SK-MEL-5 (cell line): ENCODE measurements around the gene HERC6. TPM values are rescaled to one million over a fixed set of nuclear protein-coding genes. Genes with fewer than 3 reads are reported as not detected.
"Not testable (repeated sequence)": the region's sequence is repeated elsewhere in the genome, so short reads cannot be mapped to it uniquely, and the experiment has no call there.

Experiments used
- DNase-seq: peaks from one replicate; pipeline ENCODE4 v3.0.0-alpha.2; 2016; ENCODE audit warnings: low read depth, low spot score
- in situ Hi-C: cut with HindIII; loops from 2 replicates; pipeline ENCODE4 v1.10.0; 2016; ENCODE audit warnings: low sequenced_read_pairs, high pct_unique_total_duplicates, low pct_unique_long_range_greater_than_20kb
- total RNA-seq: library from RNA; depleted of rRNA; stranded (reverse); fragments of >200 nt; shearing (Covaris generic); gene quantifications from 2 replicates; pipeline ENCODE4 v1.2.3, GENCODE V29; 2014

Gene HERC6
- total RNA-seq, 1 experiment from 2014 or later: 2.0 TPM

DNA sequence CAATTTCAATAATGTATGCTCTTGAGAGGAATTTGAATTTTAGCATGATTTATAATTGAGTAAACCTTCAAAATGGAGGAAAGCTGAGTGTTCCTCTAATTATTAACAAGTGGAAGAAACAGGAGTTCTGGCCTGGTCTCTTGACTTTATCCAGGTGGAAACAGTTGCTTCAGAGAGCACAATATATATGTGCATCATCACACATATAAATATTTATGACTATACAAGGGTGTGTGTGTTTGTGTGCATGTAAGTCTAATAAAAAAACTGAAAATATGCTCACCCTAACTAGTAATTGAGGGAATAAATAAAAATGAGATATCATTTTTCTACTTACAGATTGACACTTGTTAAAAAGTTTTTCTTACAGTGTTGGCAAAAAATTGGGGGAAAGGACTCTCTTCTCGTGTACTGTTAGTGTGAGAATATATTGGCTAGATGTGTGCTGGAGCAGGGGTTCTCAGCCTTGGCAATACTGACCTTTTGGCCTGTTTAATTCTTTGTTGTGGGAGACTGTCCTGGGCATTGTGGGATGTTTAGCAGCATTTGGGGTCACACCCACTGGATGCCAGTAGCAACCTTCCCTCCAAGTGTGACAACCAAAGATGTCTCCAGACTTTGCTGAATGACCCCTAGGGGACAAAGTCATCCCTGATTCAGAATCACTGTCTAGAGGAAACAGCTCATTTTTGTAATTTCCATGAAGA, 57.5 kb downstream of the HERC6 start:
- no peak for DNase-seq
- in situ Hi-C loops: no loop called here

DNA sequence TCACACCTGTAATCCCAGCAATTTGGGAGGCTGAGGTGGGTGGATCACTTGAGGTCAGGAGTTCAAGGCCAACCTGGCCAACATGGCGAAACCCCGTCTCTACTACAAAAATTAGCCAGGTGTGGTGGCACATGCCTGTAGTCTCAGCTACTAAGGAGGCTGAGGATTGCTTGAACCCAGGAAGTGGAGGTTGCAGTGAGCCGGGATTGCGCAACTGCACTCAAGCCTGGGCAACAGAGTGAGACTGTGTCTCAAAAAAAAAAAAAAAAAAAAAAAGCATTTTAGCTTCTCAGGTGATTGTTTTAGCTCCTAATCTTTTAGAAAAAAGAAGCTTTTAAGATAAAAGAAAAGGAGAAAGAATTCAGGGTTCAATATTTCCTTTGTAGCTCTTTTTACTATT, 59.2 kb downstream of the HERC6 start:
- DNase-seq, in situ Hi-C loops: not testable (repeated sequence)

GRCh38 chr4:88439161-88439760, 60.6 kb downstream of the HERC6 start:
- peak; percentile 84 for DNase-seq
- in situ Hi-C loops: no loop called here

- no peak for DNase-seq
- in situ Hi-C loops: no loop called here
These were observed 61.5 kb downstream of the HERC6 start for GRCh38 chr4:88440146-88440545.

DNA sequence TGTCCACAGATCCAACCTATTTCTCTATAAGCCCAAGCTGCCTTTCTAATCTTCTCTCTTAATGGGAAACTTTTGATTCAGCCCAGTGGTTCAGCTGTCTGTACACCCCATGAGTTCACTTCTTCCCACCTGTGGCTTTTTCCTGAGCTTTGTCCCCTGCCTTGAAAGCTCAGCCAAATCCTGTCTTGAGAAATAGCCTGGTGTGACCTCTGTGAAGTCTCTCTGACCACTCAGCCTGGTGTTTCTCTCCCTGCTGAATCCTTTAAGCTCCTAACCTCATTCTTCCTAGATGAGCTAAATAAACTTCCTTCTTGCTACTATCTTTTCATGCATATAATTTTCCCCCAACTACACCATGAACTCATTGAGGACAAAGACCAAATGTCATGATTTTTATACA, 63.0 kb downstream of the HERC6 start:
- no peak for DNase-seq
- in situ Hi-C loops: no loop called here

DNA sequence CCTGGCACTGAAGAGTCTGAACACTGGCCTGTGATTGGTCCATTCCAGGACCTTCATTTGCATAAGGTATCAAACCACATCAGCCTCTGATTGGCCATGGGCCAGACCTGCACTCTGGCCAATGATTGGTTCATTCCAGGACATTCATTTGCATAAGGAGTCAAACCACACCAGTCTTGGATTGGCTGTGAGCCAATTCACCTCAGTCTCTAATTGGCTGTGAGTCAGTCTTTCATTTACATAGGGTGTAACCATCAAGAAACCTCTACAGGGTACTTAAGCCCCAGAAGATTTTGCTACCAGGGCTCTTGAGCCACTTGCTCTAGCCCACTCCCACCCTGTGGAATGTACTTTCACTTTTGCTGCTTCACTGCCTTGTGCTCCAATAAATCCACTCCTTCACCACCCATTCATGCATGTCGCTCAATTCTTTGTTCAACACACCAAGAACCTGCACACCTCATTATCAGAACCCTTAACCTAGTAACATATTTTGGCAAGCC, 64.1 kb downstream of the HERC6 start:
- in situ Hi-C loops: no loop called here
- no peak for DNase-seq

DNA sequence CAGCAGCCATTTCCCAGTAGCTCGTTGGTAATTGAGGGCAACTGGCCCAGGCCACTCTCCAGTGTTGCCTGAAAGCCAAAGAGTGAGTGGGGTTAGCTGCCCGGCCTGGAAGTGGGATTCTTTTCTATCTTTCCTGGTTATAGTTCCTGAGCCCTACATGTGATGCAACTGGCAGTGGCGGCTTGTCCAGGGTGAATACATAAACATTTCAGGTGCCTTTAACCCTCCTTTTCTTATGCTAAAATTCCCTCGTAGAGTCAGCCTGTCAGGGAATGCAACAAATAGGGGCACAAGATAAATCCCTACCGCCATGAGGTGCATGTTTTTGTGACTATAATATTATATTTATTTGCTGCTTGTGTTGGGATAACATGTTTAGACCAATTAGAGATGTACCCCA, 64.8 kb downstream of the HERC6 start:
- in situ Hi-C loops: no loop called here
- DNase-seq: no peak

DNA sequence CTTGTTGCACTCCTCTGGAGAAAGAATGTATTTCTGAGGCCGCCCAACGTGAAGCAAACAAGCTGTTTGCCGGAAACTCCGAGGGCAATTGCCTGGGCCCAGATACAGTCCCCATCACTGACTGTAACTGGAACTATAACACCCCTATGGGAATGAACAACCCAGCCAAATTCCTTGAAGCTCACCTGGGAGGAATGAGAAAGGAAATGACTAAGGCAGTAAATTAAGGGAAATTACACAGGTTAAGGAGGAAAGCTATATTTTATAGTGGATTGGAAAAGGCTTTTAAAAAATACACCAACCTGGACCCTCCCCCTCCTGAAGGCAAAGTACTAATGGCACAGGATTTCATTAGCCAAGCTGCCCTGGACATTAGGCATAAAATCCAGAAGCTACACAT, 66.6 kb downstream of the HERC6 start:
- no peak for DNase-seq
- in situ Hi-C loops: no loop called here

DNA sequence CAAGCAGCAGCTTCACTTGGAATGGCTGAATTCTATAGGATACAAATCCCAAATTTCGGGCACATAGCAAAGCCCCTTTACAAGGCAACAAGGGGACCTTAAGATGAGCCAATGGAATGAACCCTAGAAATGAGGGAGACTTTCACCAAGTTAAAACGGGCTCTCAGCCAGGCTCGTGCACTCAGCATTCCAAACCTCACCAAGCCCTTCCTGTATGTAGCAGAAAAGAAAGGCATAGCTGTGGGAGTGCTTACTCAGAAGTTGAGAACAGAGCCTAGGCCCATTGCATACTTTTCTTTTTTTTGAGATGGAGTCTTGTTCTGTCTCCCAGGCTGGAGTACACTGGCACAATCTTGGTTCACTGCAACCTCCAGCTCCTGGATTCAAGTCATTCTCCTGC, 67.5 kb downstream of the HERC6 start:
- in situ Hi-C loops: no loop called here
- no peak for DNase-seq

DNA sequence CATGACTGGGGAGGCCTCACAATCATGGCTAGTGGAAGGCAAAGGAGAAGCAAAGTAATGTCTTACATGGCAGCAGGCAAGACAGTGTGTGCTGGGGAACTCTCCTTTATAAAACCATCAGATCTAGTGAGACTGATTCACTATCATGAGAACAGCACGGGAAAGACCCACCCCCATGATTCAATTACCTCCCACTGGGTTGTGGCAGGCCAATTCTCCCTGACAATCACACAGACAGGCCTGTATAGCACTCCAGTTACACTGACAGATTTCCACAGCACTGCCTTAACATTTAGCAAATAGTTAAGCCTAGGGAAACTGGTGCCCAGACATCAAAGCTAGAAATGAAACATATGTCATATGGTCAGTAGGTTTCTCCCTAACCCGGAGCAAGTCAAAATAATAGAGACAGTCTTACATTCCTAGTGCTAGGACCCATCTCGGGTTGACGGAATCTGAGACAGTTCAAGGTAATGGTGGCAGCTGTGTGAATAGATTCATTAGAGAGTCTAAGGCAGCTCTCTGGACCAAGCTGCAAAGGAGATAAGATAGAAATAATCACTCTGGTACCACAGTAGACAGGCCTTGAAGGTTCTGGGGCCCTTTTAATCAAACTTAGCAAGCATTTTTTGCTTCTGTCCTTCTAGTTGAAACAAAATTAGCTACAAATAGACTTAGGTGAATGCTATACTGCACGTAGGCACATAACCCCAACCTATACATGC, 68.9 kb downstream of the HERC6 start:
- peak; percentile 62 for DNase-seq
- in situ Hi-C loops: no loop called here

GRCh38 chr4:88448211-88448765, 69.6 kb downstream of the HERC6 start:
- DNase-seq, in situ Hi-C loops: not testable (repeated sequence)

DNA sequence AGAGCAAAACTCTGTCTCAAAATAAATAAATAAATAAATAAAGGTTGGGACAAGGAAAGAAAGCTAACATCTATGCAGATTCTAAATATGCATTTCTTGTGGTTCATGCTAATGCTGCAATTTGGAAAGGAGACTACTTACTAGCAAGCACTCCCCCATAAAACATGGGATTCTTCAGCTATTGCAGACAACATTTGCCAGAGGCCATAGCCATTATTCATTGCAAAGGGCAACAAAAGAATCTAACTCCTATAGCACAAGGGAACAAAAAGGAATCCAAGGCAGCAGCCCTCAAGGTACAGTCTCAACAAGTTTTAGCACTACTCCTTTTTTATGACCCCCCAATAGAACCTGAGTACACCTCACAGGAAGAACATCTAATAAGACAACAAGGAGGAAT, 70.2 kb downstream of the HERC6 start:
- DNase-seq: no peak
- in situ Hi-C loops: no loop called here

GRCh38 chr4:88449290-88449689, 70.6 kb downstream of the HERC6 start:
- in situ Hi-C loops: no loop called here
- no peak for DNase-seq

DNA sequence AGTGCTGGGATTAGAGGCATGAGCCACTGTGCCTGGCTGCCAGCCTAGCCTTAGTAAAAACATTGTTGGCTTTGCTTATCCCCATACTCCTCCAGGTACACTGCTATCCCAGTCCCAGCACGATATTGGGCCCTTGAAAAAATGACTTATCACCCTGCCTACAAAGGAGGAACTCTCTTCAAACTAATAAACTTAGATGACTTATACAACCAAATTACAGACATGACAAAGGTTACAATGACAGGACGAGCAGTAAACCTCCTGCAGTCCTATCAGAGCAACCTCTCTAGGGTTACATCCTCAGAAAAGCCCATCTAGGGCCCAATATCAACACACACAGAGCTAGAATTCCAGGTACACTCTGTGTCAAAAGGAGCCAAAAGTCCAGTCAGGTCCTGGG, 72.6 kb downstream of the HERC6 start:
- no peak for DNase-seq
- in situ Hi-C loops: no loop called here

DNA sequence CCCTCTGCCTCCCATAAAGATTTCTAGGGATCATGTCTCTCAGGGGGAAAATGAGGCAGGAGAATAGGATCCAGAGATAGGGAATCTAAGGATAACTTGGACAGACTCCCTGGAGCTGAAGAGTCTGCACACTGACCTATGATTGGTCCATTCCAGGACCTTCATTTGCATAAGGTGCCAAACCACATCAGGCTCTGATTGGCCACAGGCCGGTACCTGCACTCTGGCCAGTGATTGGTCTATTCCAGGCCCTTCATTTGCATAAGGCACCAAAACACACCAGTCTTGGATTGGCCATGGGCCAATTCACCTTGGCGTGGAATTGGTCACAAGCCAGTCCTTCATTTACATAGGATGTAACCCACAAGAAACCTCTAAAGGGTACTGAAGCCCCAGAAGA, 74.3 kb downstream of the HERC6 start:
- in situ Hi-C loops: no loop called here
- DNase-seq: no peak

DNA sequence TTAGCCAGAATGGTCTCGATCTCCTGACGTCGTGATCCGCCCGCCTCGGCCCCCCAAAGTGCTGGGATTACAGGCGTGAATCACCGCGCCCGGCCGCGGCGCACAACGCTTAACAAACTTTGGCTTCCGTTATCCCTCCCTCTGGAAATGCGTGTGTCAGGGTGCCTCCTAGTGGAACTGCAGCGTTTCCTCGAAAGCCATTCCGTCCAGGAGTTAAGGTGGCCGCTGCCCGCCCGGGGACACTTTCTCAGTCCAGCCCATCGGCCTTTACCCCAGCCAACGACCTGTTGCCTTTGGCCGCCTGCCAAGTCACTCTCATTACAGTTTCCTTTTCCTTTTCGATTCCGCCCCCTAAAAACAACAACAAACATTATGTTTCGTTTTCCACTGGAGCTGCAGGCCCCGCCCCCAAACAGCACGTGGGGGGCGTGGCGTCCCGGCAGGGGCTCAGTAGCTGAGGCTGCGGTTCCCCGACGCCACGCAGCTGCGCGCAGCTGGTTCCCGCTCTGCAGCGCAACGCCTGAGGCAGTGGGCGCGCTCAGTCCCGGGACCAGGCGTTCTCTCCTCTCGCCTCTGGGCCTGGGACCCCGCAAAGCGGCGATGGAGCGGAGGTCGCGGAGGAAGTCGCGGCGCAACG, 78.1 kb downstream of the HERC6 start, which contains the start of gene HERC5:
Gene HERC5, plus strand, starts transcription at position 450 of the 637 bp plus-strand sequence. Its CDS starts 151 bp downstream, at position 601.
- peak; percentile 86 for DNase-seq
- in situ Hi-C loops: no loop called here

DNA sequence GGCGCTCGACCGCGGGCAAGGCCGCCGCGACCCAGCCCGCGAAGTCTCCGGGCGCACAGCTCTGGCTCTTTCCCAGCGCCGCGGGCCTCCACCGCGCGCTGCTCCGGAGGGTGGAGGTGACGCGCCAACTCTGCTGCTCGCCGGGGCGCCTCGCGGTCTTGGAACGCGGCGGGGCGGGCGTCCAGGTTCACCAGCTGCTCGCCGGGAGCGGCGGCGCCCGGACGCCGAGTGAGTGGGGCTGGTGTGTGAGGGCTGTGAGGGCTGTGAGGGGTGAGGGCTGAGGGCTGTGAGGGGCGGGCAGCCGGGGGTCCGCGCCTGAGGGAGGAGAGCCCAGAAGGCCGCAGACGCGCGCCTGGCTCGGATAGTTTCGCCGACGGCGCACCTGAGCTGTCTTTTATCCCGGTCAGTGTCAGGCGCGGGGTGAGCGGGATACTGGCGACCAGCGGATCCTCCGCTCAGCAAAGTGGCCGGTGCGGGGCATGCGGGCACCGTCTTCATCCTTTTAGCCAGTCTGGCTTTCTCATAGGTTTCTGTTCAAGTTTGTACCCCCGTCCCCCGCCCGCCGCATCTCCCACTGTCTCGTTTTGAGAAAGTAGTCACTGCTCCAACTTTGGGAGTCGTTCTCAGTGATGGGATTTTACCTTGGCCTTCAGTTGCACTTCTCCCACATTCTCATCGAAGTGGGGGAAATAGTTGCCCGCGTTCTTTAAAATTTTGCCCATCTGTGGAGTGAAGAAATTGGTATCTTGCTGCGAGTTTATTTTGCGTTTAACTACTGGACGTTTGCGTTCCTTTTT, 78.9 kb downstream of the HERC6 start:
- no peak for DNase-seq
- in situ Hi-C loops: no loop called here
